OCI-LY3 (cell line): ENCODE measurements around the gene AMOTL1.
A peak's percentile ranks its signal among the peaks of the same experiment; 100 is the strongest.

Experiments used
- H2AFZ ChIP-seq: fragments of 200-600, 300-600 bp; shearing (Covaris generic); 2 replicates; pipeline ENCODE4 v1.6.0; 2014; ENCODE audit warnings: antibody characterized with exemption, low read depth, low read length
- H3K27ac ChIP-seq: fragments of 200-600, 300-600 bp; sonication (generic); 2 replicates; pipeline ENCODE4 v1.5.1; 2014; ENCODE audit warnings: mild to moderate bottlenecking, low read length, moderate library complexity, mixed read lengths
- H3K27me3 ChIP-seq: fragments of 200-600, 300-600 bp; sonication (generic); 2 replicates; pipeline ENCODE4 v1.6.1; 2014; ENCODE audit warnings: low read depth, low read length, mixed read lengths
- H3K36me3 ChIP-seq: fragments of 200-600, 300-600 bp; sonication (generic); replicated peaks from 2 replicates; pipeline ENCODE3; 2014; ENCODE audit warnings: low read depth, low read length, mixed read lengths
- H3K4me1 ChIP-seq: fragments of 300-600, 200-600 bp; sonication (generic); 2 replicates; pipeline ENCODE4 v1.6.1; 2014; ENCODE audit warnings: low read length, mixed read lengths
- H3K4me2 ChIP-seq: fragments of 200-600, 300-600 bp; sonication (generic); 2 replicates; pipeline ENCODE4 v1.6.1; 2014; ENCODE audit warnings: low read length, mixed read lengths
- H3K4me3 ChIP-seq: fragments of 300-600, 200-600 bp; sonication (generic); 2 replicates; pipeline ENCODE4 v1.5.1; 2014; ENCODE audit warnings: antibody characterized with exemption, mild to moderate bottlenecking, low read length, moderate library complexity
- H3K79me2 ChIP-seq: fragments of 300-600, 200-600 bp; shearing (Covaris generic); 2 replicates; pipeline ENCODE4 v1.6.1; 2014; ENCODE audit warnings: mild to moderate bottlenecking, low read length, mixed read lengths
- H3K9ac ChIP-seq: fragments of 300-600, 200-600 bp; shearing (Covaris generic); 2 replicates; pipeline ENCODE4 v1.6.0; 2014; ENCODE audit warnings: mild to moderate bottlenecking, low read length, moderate library complexity
- H3K9me3 ChIP-seq: fragments of 200-600, 300-600 bp; shearing (Covaris generic); 2 replicates; pipeline ENCODE4 v1.6.1; 2014; ENCODE audit warnings: low read length, mixed read lengths; ENCODE audit not compliant: insufficient read depth
- H4K20me1 ChIP-seq: fragments of 200-600, 300-600 bp; sonication (generic); 2 replicates; pipeline ENCODE4 v1.6.1; 2016; ENCODE audit warnings: low read length, mixed read lengths; ENCODE audit not compliant: insufficient read depth
- CTCF ChIP-seq: fragments of 200-600, 300-600 bp; sonication (generic); IDR thresholded peaks from 2 replicates; pipeline ENCODE4 v1.5.1; 2014; ENCODE audit warnings: antibody characterized with exemption, low read length, low read depth
- EZH2phosphoT487 ChIP-seq: fragments of 200-600 bp; shearing (Covaris generic); IDR thresholded peaks from 2 replicates; pipeline ENCODE4 v1.6.1; 2018; ENCODE audit warnings: antibody characterized with exemption, mixed run types, low read depth

The AMOTL1 gene

GRCh38 chr11:94767701-94768601, at the start of gene AMOTL1:
TSS of gene AMOTL1 (plus strand) at chr11:94768356. CDS start at chr11:94768512, 156 bp downstream.
- Histone ChIP-seq H2AFZ (peak within 1 kb of the TSS; percentile 97), H3K4me1 (peaks cover 17% of the 10 kb centered on the region), H3K27me3 (no peaks in the 10 kb centered on the region), H3K79me2 (peaks cover 46% of the 10 kb centered on the region), H3K27ac (peak within 1 kb of the TSS; percentile 53), H4K20me1 (peaks cover 31% of the 10 kb centered on the region), H3K9me3 (no peaks in the 10 kb centered on the region), H3K9ac (peak within 1 kb of the TSS; percentile 97), H3K4me2 (peak within 1 kb of the TSS; percentile 95), H3K36me3 (peaks cover 12% of the 10 kb centered on the region), H3K4me3 (peak within 1 kb of the TSS; percentile 97)
- TF ChIP-seq CTCF (no peak; the same call in 1 of the 2 replicates), EZH2phosphoT487 (no peak)

GRCh38 chr11:94719876-94720275, 48.3 kb upstream of the AMOTL1 start:
- H4K20me1 ChIP-seq, result no peaks in the 10 kb centered on the region

GRCh38 chr11:94721565-94722292, 46.4 kb upstream of the AMOTL1 start:
- Histone ChIP-seq H4K20me1 (no peaks in the 10 kb centered on the region), H2AFZ (no peak overlapping the region), H3K79me2 (no peaks in the 10 kb centered on the region), H3K36me3 (no peaks in the 10 kb centered on the region), H3K4me3 (no peak overlapping the region), H3K4me1 (no peaks in the 10 kb centered on the region), H3K4me2 (no peak overlapping the region), H3K27me3 (peaks cover 15% of the 10 kb centered on the region; the same call in 1 of the 2 replicates), H3K9ac (no peak overlapping the region), H3K27ac (no peak overlapping the region), H3K9me3 (no peaks in the 10 kb centered on the region)
- TF ChIP-seq CTCF (no peak), EZH2phosphoT487 (no peak)

More at GRCh38 chr11:94719876-94720275, 48.3 kb upstream of the AMOTL1 start:
- H3K27ac ChIP-seq, result no peak overlapping the region
- H3K4me2 ChIP-seq, result no peak overlapping the region
- no peak overlapping the region for H3K4me3 ChIP-seq
- no peak overlapping the region for H3K9ac ChIP-seq
- no peaks in the 10 kb centered on the region for H3K36me3 ChIP-seq
- TF ChIP-seq EZH2phosphoT487 (no peak), CTCF (no peak)
- no peak overlapping the region for H2AFZ ChIP-seq
- no peaks in the 10 kb centered on the region for H3K79me2 ChIP-seq
- no peaks in the 10 kb centered on the region for H3K4me1 ChIP-seq
- H3K27me3 ChIP-seq, result peaks cover 26% of the 10 kb centered on the region; the same call in 1 of the 2 replicates
- H3K9me3 ChIP-seq, result no peaks in the 10 kb centered on the region

- no peaks in the 10 kb centered on the region for H3K79me2 ChIP-seq
- H3K27ac ChIP-seq, result no peak overlapping the region
- H3K36me3 ChIP-seq, result no peaks in the 10 kb centered on the region
- no peaks in the 10 kb centered on the region for H3K9me3 ChIP-seq
- H2AFZ ChIP-seq, result no peak overlapping the region
- no peak overlapping the region for H3K9ac ChIP-seq
- H4K20me1 ChIP-seq, result no peaks in the 10 kb centered on the region
- TF ChIP-seq EZH2phosphoT487, result no peak
- TF ChIP-seq CTCF, result no peak
- H3K4me3 ChIP-seq, result no peak overlapping the region
- no peaks in the 10 kb centered on the region for H3K4me1 ChIP-seq
- H3K27me3 ChIP-seq, result peaks cover 15% of the 10 kb centered on the region; the same call in 1 of the 2 replicates
- H3K4me2 ChIP-seq, result no peak overlapping the region
These were observed 45.4 kb upstream of the AMOTL1 start for GRCh38 chr11:94722735-94723134.
